A549 treated with CORT108297 at 1 μM for 4 hours (cell line): Measurements from ENCODE around the gene PPIL4. TPM values are rescaled to one million over a fixed set of nuclear protein-coding genes. Genes with fewer than 3 reads are reported as not detected.

Source experiments
- total RNA-seq: library from RNA; stranded (reverse); fragments of 200-300 nt; extraction: Qiagen RNA extraction; gene quantifications from 5 replicates; pipeline ENCODE4 v1.2.3, GENCODE V29; 2022

The PPIL4 gene, protein sequence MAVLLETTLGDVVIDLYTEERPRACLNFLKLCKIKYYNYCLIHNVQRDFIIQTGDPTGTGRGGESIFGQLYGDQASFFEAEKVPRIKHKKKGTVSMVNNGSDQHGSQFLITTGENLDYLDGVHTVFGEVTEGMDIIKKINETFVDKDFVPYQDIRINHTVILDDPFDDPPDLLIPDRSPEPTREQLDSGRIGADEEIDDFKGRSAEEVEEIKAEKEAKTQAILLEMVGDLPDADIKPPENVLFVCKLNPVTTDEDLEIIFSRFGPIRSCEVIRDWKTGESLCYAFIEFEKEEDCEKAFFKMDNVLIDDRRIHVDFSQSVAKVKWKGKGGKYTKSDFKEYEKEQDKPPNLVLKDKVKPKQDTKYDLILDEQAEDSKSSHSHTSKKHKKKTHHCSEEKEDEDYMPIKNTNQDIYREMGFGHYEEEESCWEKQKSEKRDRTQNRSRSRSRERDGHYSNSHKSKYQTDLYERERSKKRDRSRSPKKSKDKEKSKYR
- total RNA-seq, result 11.6 to 23.4 TPM (median 14.2 TPM) in 5 replicates

GRCh38 chr6:149545754-149546471 lies at the start of gene PPIL4:
TSS of gene PPIL4 (minus strand) at chr6:149546043. CDS start at chr6:149546005, 38 bp downstream.

DNA sequence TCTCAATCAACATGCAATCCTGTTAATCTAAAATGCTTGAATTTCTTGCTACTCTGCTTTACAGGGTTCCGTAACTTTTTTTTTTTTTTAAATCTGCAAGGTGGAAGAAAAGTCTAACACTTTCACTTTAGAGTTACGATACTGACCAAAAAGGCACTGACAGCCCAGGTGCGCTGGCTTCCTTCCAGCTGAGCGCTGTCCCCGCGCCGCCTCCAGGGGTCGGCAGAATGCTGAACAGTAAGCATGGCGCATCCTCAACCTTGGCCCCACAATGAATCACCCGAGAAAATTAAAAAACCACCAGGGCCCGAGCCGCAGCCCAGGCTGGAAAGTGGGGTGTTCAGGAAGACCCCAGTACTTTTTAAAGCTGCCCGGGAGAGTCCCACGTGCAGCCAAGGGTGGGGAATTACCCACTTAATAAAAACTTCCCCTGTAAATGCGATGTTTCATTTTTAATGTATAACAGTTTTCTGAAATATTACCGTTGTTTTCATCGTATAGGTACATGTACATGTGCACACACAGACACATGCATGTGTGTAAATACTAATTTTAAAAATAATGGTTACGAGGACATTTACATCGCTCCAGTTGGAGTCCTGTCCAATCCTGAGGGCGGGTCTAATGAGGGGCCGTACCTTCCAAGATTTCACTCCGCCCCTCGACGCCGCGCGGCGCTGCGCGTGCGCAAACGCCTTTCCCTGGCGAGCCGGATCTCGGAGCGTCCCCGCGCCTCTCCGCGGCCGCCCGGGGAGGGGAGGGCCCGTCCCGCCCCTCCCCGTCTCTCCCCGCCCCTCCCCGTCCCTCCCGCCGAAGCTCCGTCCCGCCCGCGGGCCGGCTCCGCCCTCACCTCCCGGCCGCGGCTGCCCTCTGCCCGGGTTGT lies 19.9 kb upstream of the PPIL4 start, which contains the start of gene GINM1:
GINM1 (plus strand) TSS at position 849 of the 883 bp plus-strand sequence. CDS start 40 bp downstream, outside the sequence.

DNA sequence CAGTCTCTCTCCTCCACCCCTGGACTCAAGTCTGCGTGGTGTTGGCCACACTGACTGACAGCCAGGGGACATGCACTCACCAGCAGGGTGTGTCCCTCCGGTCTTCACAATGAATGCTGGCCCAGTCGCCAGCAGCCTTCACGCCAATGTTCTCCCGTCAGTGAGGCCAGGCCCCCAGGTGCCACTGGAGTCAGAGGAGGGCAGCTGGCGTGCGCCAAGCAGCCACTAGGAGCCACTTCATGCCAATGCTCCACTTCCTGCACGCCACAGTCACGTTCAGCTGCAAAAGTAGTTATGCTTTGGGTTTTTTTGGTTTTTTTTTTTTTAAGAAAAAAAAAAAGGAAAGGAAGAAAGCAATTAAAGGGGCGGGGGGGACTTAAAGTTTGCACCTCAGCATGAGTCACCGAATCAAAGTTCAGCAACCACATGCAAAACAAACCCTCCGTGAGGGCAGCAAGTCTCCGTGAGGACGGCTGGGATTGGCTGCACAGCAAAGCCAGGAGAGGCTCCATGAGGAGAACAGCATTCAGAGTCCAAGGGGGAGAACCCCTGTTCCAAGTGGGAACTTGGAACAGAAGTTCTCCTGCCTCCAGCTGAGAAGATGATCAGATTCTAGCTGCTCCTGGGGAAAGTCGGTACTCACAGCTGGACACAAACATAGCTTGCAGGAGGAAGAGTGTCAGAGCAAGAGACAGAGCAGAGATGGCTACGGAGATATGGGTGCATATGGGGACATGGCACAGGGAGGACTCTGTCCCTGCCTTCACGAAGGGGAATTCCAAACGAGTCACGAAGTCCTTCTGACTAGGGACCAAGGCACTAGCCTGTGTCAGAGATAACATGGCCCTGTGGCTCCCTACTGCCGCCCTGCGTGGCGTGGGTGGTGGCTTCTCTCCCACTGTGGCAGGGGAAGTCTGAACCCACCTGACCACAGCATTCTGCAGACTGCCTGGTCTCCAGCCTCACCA lies 60.8 kb downstream of the PPIL4 start, which contains the start of gene ZC3H12D:
ZC3H12D (minus strand) TSS at position 282 of the 968 bp plus-strand sequence. CDS start 10,471 bp downstream, outside the sequence.

Other genes with a start within 250 kb of the PPIL4 start
- 20.6 to 31.5 TPM (median 24.0 TPM) in 5 replicates for gene TAB2, start 228.3 kb downstream of the PPIL4 start, total RNA-seq
- gene SUMO4, start 145.8 kb downstream of the PPIL4 start, total RNA-seq, result 0.11 TPM in 1 of 5 replicates, not detected in the others
- 0.06 to 0.40 TPM (median 0.10 TPM) in 5 replicates for gene ZC3H12D, start 61.0 kb downstream of the PPIL4 start, total RNA-seq
- 24.7 to 33.7 TPM (median 26.1 TPM) in 5 replicates for gene GINM1, start 20.3 kb upstream of the PPIL4 start, total RNA-seq
- 9.4 to 12.9 TPM (median 10.7 TPM) in 5 replicates for gene KATNA1, start 102.7 kb upstream of the PPIL4 start, total RNA-seq
- 5.2 to 8.1 TPM (median 7.4 TPM) in 5 replicates for gene LATS1, start 172.1 kb upstream of the PPIL4 start, total RNA-seq
- 13.1 to 16.4 TPM (median 14.9 TPM) in 5 replicates for gene NUP43, start 200.5 kb upstream of the PPIL4 start, total RNA-seq
- 85.0 to 99.9 TPM (median 88.8 TPM) in 5 replicates for gene PCMT1, start 203.7 kb upstream of the PPIL4 start, total RNA-seq